OCI-LY7 (cell line): Measurements from ENCODE around the gene CD44. TPM values are rescaled to one million over a fixed set of nuclear protein-coding genes. Genes with fewer than 3 reads are reported as not detected.

ENCODE experiments used
- BruUV-seq: library from RNA; stranded (reverse); fragments of 400-500 nt; replicated peaks from 2 replicates; lab custom pipeline; 2021; lab: Mats Ljungman, UMichigan
- CTCF ChIA-PET: fragments of 300-600 bp; sonication (Branson Sonifier 250); formaldehyde crosslinking; loops from one replicate; lab custom pipeline; 2022; ENCODE audit warnings: antibody characterized with exemption; ENCODE audit not compliant: unreplicated experiment; lab: Charles Lee
- POLR2A ChIA-PET: fragments of 300-600 bp; sonication (Branson Sonifier 250); formaldehyde crosslinking; loops from one replicate; lab custom pipeline; 2022; ENCODE audit warnings: antibody characterized with exemption; lab: Charles Lee
- DNase-seq: peaks from one replicate; pipeline ENCODE4 v3.0.0-alpha.2; 2015; ENCODE audit warnings: low spot score
- H2AFZ ChIP-seq: fragments of 200-600 bp; sonication (generic), shearing (Covaris generic); 2 replicates; pipeline ENCODE4 v1.6.1; 2014; ENCODE audit warnings: mild to moderate bottlenecking, antibody characterized with exemption, low read length, moderate library complexity
- H3K27ac ChIP-seq: fragments of 200-600 bp; sonication (generic); 2 replicates; pipeline ENCODE4 v1.5.1; 2014; ENCODE audit warnings: mixed run types, low read depth, mild to moderate bottlenecking, moderate library complexity, low read length, inconsistent platforms; ENCODE audit not compliant: poor library complexity, severe bottlenecking
- H3K36me3 ChIP-seq: fragments of 200-600 bp; sonication (generic); 2 replicates; pipeline ENCODE4 v1.6.1; 2014; ENCODE audit warnings: mild to moderate bottlenecking, antibody characterized with exemption, low read length, moderate library complexity, mixed read lengths; ENCODE audit not compliant: insufficient read depth
- H3K4me1 ChIP-seq: fragments of 200-600 bp; sonication (generic); 2 replicates; pipeline ENCODE4 v1.5.1; 2014; ENCODE audit warnings: mild to moderate bottlenecking, low read length; ENCODE audit not compliant: insufficient read depth, poor library complexity, severe bottlenecking
- H3K4me2 ChIP-seq: fragments of 200-600 bp; sonication (generic); 2 replicates; pipeline ENCODE4 v1.6.1; 2014; ENCODE audit warnings: mild to moderate bottlenecking, low read length
- H3K4me3 ChIP-seq: fragments of 200-600 bp; sonication (generic); 2 replicates; pipeline ENCODE4 v1.5.1; 2014; ENCODE audit warnings: mild to moderate bottlenecking, low read depth, low read length; ENCODE audit not compliant: poor library complexity, severe bottlenecking
- H3K79me2 ChIP-seq: fragments of 200-600 bp; sonication (generic); 2 replicates; pipeline ENCODE4 v1.6.1; 2016; ENCODE audit warnings: low read depth, mild to moderate bottlenecking, low read length, moderate library complexity, mixed read lengths; ENCODE audit not compliant: insufficient read depth
- H3K9me2 ChIP-seq: fragments of 200-600 bp; sonication (generic); 2 replicates; pipeline ENCODE4 v1.6.1; 2016; ENCODE audit warnings: mild to moderate bottlenecking, low read length, mixed read lengths; ENCODE audit not compliant: insufficient read depth
- H3K9me3 ChIP-seq: fragments of 200-600 bp; sonication (generic); 2 replicates; pipeline ENCODE4 v1.6.1; 2014; ENCODE audit warnings: mild to moderate bottlenecking, mixed run types, low read length, mixed read lengths
- H4K20me1 ChIP-seq: fragments of 200-600 bp; sonication (generic); 2 replicates; pipeline ENCODE4 v1.6.1; 2014; ENCODE audit warnings: mild to moderate bottlenecking, antibody characterized with exemption, low read length, moderate library complexity, mixed read lengths; ENCODE audit not compliant: insufficient read depth
- CTCF ChIP-seq: fragments of 200-600 bp; sonication (generic); conservative IDR thresholded peaks from 2 replicates; pipeline ENCODE4 v1.5.1; 2014; ENCODE audit warnings: mild to moderate bottlenecking, antibody characterized with exemption, low read length, moderate library complexity, mixed read lengths
- EZH2phosphoT487 ChIP-seq: fragments of 200-600 bp; sonication (generic); IDR thresholded peaks from 2 replicates; pipeline ENCODE4 v1.6.1; 2018; ENCODE audit warnings: low read depth, borderline replicate concordance, mild to moderate bottlenecking, mixed run types, antibody characterized with exemption, low read length, moderate library complexity, mixed read lengths
- intact Hi-C: fragments of 100-400 bp; cut with micrococcal nuclease; formaldehyde crosslinking; loops from one replicate; pipeline ENCODE4 v1.10.0; 2022; ENCODE audit not compliant: unreplicated experiment
- total RNA-seq, 2 experiments: library from RNA; depleted of rRNA in 1 of 2; stranded (reverse); fragments of >200 nt in 1 of 2; shearing (Covaris generic) in 1 of 2; gene quantifications; 2 replicates each; pipeline ENCODE4 v1.2.3, GENCODE V29; 2014 to 2022

Gene CD44
- total RNA-seq, 2 experiments from 2014 or later: 0.55 TPM; not detected in 1

- no peak overlapping the region for H2AFZ ChIP-seq
- H4K20me1 ChIP-seq: no peaks in the 10 kb centered on the region
- BruUV-seq: no TSS peak
- H3K4me3 ChIP-seq: no peak overlapping the region
- no peaks in the 10 kb centered on the region for H3K9me2 ChIP-seq
- H3K79me2 ChIP-seq: no peaks in the 10 kb centered on the region
- H3K36me3 ChIP-seq: no peaks in the 10 kb centered on the region
- ChIA-PET CTCF (no interaction called here), POLR2A (interaction anchor here (1.3 kb wide), 1 partner anchor 9 kb away, joined by 4 read pairs; no protein-coding TSS in a partner anchor)
- H3K4me1 ChIP-seq: no peaks in the 10 kb centered on the region
- TF ChIP-seq EZH2phosphoT487 (no peak), CTCF (no peak)
- intact Hi-C loops: no loop called here
- H3K4me2 ChIP-seq: no peak overlapping the region
- H3K27ac ChIP-seq: no peak overlapping the region
- no peak for DNase-seq
- no peaks in the 10 kb centered on the region for H3K9me3 ChIP-seq
Observed at GRCh38 chr11:35192347-35192746, 53.4 kb downstream of the CD44 start.

GRCh38 chr11:35193767-35194166, 54.8 kb downstream of the CD44 start:
- BruUV-seq: no TSS peak
- Histone ChIP-seq H3K4me2 (no peak overlapping the region), H3K4me3 (no peak overlapping the region), H3K79me2 (no peaks in the 10 kb centered on the region), H3K4me1 (no peaks in the 10 kb centered on the region), H3K36me3 (no peaks in the 10 kb centered on the region), H3K9me3 (no peaks in the 10 kb centered on the region), H4K20me1 (no peaks in the 10 kb centered on the region), H3K9me2 (no peaks in the 10 kb centered on the region), H3K27ac (no peak overlapping the region), H2AFZ (no peak overlapping the region)
- intact Hi-C loops: no loop called here
- TF ChIP-seq EZH2phosphoT487 (no peak), CTCF (no peak)
- ChIA-PET POLR2A (interaction anchor here (0.6 to 1.0 kb wide), 2 partner anchors 173 to 1193 kb away, joined by 3 read pairs; no protein-coding TSS in a partner anchor), CTCF (no interaction called here)
- DNase-seq: no peak

DNA sequence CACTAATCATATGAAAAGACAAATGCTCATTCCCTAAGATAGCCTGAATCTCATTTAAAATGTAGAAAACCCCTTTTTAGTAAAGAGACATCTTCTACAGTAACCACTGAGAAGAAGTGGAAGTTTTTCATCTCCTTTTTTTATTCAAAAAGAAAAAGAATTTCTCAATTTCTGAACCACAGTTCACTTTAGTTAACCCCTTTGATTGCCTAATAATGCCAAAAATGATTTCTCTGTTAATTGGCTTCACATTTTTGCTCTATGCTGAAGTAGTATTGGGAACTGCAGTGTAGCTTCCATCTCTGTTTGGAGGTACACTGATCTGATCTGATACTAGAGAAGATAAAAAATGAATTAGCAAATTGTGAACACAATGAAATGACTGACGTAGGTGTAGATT, 58.3 kb downstream of the CD44 start:
- Histone ChIP-seq H2AFZ (no peak overlapping the region), H3K27ac (no peak overlapping the region), H3K9me3 (no peaks in the 10 kb centered on the region), H3K4me3 (no peak overlapping the region), H3K79me2 (no peaks in the 10 kb centered on the region), H3K36me3 (no peaks in the 10 kb centered on the region), H3K4me1 (no peaks in the 10 kb centered on the region), H3K9me2 (no peaks in the 10 kb centered on the region), H4K20me1 (no peaks in the 10 kb centered on the region), H3K4me2 (no peak overlapping the region)
- POLR2A ChIA-PET: interaction anchor here (0.9 kb wide), 1 partner anchor 32 kb away, joined by 3 read pairs; no protein-coding TSS in a partner anchor
- intact Hi-C loops: no loop called here
- TF ChIP-seq CTCF (no peak), EZH2phosphoT487 (no peak)
- CTCF ChIA-PET: no interaction called here
- no TSS peak for BruUV-seq
- DNase-seq: no peak
